Activated naive CD4-positive, alpha-beta T cell treated with anti-CD3 and anti-CD28 coated beads, Interleukin-2, amount 50 U/mL, for 24 hours (primary cell): ENCODE data around the gene SLC11A2.
"Not testable (repeated sequence)": the region's sequence is repeated elsewhere in the genome, so short reads cannot be mapped to it uniquely, and the experiment has no call there.

Experiments
- H3K27ac Mint-ChIP-seq: one replicate; pipeline ENCODE4 v1.8.0; 2021; ENCODE audit warnings: mild to moderate bottlenecking, mixed read lengths
- H3K27me3 Mint-ChIP-seq: one replicate; pipeline ENCODE4 v1.8.0; 2021; ENCODE audit warnings: mixed read lengths
- H3K36me3 Mint-ChIP-seq: one replicate; pipeline ENCODE4 v1.8.0; 2021; ENCODE audit warnings: mixed read lengths
- H3K4me1 Mint-ChIP-seq: one replicate; pipeline ENCODE4 v1.8.0; 2021; ENCODE audit warnings: mixed read lengths
- H3K4me3 Mint-ChIP-seq: one replicate; pipeline ENCODE4 v1.8.0; 2021; ENCODE audit warnings: mild to moderate bottlenecking, mixed read lengths
- H3K9me3 Mint-ChIP-seq: one replicate; pipeline ENCODE4 v1.8.0; 2021; ENCODE audit warnings: mixed read lengths

Gene SLC11A2

GRCh38 chr12:50951112-50951511 is 75.1 kb downstream of the SLC11A2 start:
- Mint-ChIP-seq H3K9me3 (no peaks in the 10 kb centered on the region), H3K36me3 (peaks cover 2% of the 10 kb centered on the region), H3K4me3 (no peak overlapping the region), H3K27me3 (no peaks in the 10 kb centered on the region), H3K4me1 (no peaks in the 10 kb centered on the region), H3K27ac (no peak overlapping the region)

- no peak overlapping the region for H3K4me3 Mint-ChIP-seq
- no peak overlapping the region for H3K27ac Mint-ChIP-seq
- H3K9me3 Mint-ChIP-seq = no peaks in the 10 kb centered on the region
- H3K27me3 Mint-ChIP-seq = no peaks in the 10 kb centered on the region
- H3K4me1 Mint-ChIP-seq = no peaks in the 10 kb centered on the region
- H3K36me3 Mint-ChIP-seq = peaks cover 2% of the 10 kb centered on the region
These were observed 76.3 kb downstream of the SLC11A2 start for GRCh38 chr12:50949801-50950302.

- Mint-ChIP-seq H3K27me3 (no peaks in the 10 kb centered on the region), H3K36me3 (peaks cover 2% of the 10 kb centered on the region), H3K4me1 (no peaks in the 10 kb centered on the region), H3K27ac (no peak overlapping the region), H3K9me3 (no peaks in the 10 kb centered on the region), H3K4me3 (no peak overlapping the region)
These were observed 77.4 kb downstream of the SLC11A2 start for GRCh38 chr12:50948798-50949197.

GRCh38 chr12:50947933-50948626 is 78.1 kb downstream of the SLC11A2 start:
- Mint-ChIP-seq H3K27ac (no peak overlapping the region), H3K36me3 (peaks cover 2% of the 10 kb centered on the region), H3K4me3 (no peak overlapping the region), H3K27me3 (no peaks in the 10 kb centered on the region), H3K4me1 (no peaks in the 10 kb centered on the region), H3K9me3 (no peaks in the 10 kb centered on the region)

- Mint-ChIP-seq H3K36me3 (peaks cover 15% of the 10 kb centered on the region), H3K27me3 (no peaks in the 10 kb centered on the region), H3K9me3 (no peaks in the 10 kb centered on the region), H3K4me3 (no peak overlapping the region), H3K4me1 (no peaks in the 10 kb centered on the region), H3K27ac (no peak overlapping the region)
These were observed 88.5 kb downstream of the SLC11A2 start for GRCh38 chr12:50937653-50938052.

GRCh38 chr12:50936821-50937530 is 89.2 kb downstream of the SLC11A2 start:
- Mint-ChIP-seq H3K36me3 (peaks cover 15% of the 10 kb centered on the region), H3K27ac (no peak overlapping the region)

GRCh38 chr12:50934981-50935807 is 91.0 kb downstream of the SLC11A2 start:
- H3K36me3 Mint-ChIP-seq = peaks cover 15% of the 10 kb centered on the region
- no peak overlapping the region for H3K27ac Mint-ChIP-seq
- no peaks in the 10 kb centered on the region for H3K9me3 Mint-ChIP-seq
- no peak overlapping the region for H3K4me3 Mint-ChIP-seq
- H3K27me3 Mint-ChIP-seq = no peaks in the 10 kb centered on the region
- H3K4me1 Mint-ChIP-seq = no peaks in the 10 kb centered on the region

More at GRCh38 chr12:50936821-50937530, 89.2 kb downstream of the SLC11A2 start:
- H3K9me3 Mint-ChIP-seq = no peaks in the 10 kb centered on the region
- no peaks in the 10 kb centered on the region for H3K4me1 Mint-ChIP-seq
- H3K27me3 Mint-ChIP-seq = no peaks in the 10 kb centered on the region
- H3K4me3 Mint-ChIP-seq = no peak overlapping the region

GRCh38 chr12:50934371-50934851 is 91.8 kb downstream of the SLC11A2 start:
- H3K27me3 Mint-ChIP-seq = no peaks in the 10 kb centered on the region
- H3K27ac Mint-ChIP-seq = no peak overlapping the region
- H3K4me1 Mint-ChIP-seq = no peaks in the 10 kb centered on the region
- no peaks in the 10 kb centered on the region for H3K9me3 Mint-ChIP-seq
- peaks cover 13% of the 10 kb centered on the region for H3K36me3 Mint-ChIP-seq
- H3K4me3 Mint-ChIP-seq = no peak overlapping the region

- H3K9me3 Mint-ChIP-seq = no peaks in the 10 kb centered on the region
- no peak overlapping the region for H3K4me3 Mint-ChIP-seq
- peaks cover 7% of the 10 kb centered on the region for H3K36me3 Mint-ChIP-seq
- H3K27ac Mint-ChIP-seq = no peak overlapping the region
- H3K4me1 Mint-ChIP-seq = no peaks in the 10 kb centered on the region
- no peaks in the 10 kb centered on the region for H3K27me3 Mint-ChIP-seq
These were observed 92.6 kb downstream of the SLC11A2 start for GRCh38 chr12:50933459-50934124.

GRCh38 chr12:50932787-50933280 is 93.3 kb downstream of the SLC11A2 start:
- H3K36me3 Mint-ChIP-seq = peaks cover 5% of the 10 kb centered on the region
- no peaks in the 10 kb centered on the region for H3K4me1 Mint-ChIP-seq
- H3K9me3 Mint-ChIP-seq = no peaks in the 10 kb centered on the region
- no peaks in the 10 kb centered on the region for H3K27me3 Mint-ChIP-seq
- no peak overlapping the region for H3K27ac Mint-ChIP-seq
- H3K4me3 Mint-ChIP-seq = no peak overlapping the region

- not testable (repeated sequence) for H3K4me3 Mint-ChIP-seq, H3K36me3 Mint-ChIP-seq, H3K9me3 Mint-ChIP-seq, H3K27ac Mint-ChIP-seq, H3K27me3 Mint-ChIP-seq, H3K4me1 Mint-ChIP-seq
These were observed 95.7 kb downstream of the SLC11A2 start for GRCh38 chr12:50930477-50930876.

- H3K9me3 Mint-ChIP-seq = no peaks in the 10 kb centered on the region
- H3K4me3 Mint-ChIP-seq = no peak overlapping the region
- H3K36me3 Mint-ChIP-seq = no peaks in the 10 kb centered on the region
- H3K27me3 Mint-ChIP-seq = no peaks in the 10 kb centered on the region
- no peak overlapping the region for H3K27ac Mint-ChIP-seq
- H3K4me1 Mint-ChIP-seq = peaks cover 7% of the 10 kb centered on the region
These were observed 96.4 kb downstream of the SLC11A2 start for GRCh38 chr12:50929831-50930230.
